Measurements from ENCODE around the gene ZDHHC19.
"Not testable (repeated sequence)": the region's sequence is repeated elsewhere in the genome, so short reads cannot be mapped to it uniquely, and the experiment has no call there.

GRCh38 chr3:196170296-196170695 is 40.9 kb downstream of the ZDHHC19 start:
- not testable (repeated sequence) for TF ChIP-seq CTCF (optimal IDR thresholded peaks at IDR 0.05 in 1 of 3, IDR thresholded peaks at IDR 0.05 in 1 of 3, conservative IDR thresholded peaks at IDR 0.05 in 1 of 3; ENCODE audit: extremely low read depth in 1 of 3, insufficient read depth in 2 of 3, low read length in 3 of 3); EZH2 (IDR thresholded peaks at IDR 0.05; ENCODE audit: low read length)

Data from keratinocyte (primary cell).